ENCODE results near the gene FBXW4. TPM values are rescaled to one million over a fixed set of nuclear protein-coding genes. Genes with fewer than 3 reads are reported as not detected.
"Not testable (repeated sequence)": the region's sequence is repeated elsewhere in the genome, so short reads cannot be mapped to it uniquely, and the experiment has no call there.

The FBXW4 gene
- total RNA-seq, 4 donors from 2014 or later = 57.0 to 84.8 (median 65.2) TPM

GRCh38 chr10:101602761-101603398 is 92.1 kb downstream of the FBXW4 start:
- peaks cover 0 to 53% (median 0%) of the 10 kb centered on the region in 3 donors for H3K36me3 ChIP-seq
- DNase-seq (ENCODE audit: low spot score in 2 of 2) = peak; percentile 48 to 61
- TF ChIP-seq CTCF (IDR thresholded peaks at IDR 0.05) (peak; percentile 70 to 83 (median 78)), EP300 (IDR thresholded peaks at IDR 0.05) (no peak), POLR2A (IDR thresholded peaks at IDR 0.05) (no peak)
- H3K27me3 ChIP-seq = no peaks in the 10 kb centered on the region
- 49 to 51% methylated on average over 6 of the region's 6 CpGs for WGBS, 2 donors
- no peak overlapping the region for H3K4me3 ChIP-seq
- no peaks in the 10 kb centered on the region for H3K9me3 ChIP-seq
- peaks cover 0 to 3% (median 0%) of the 10 kb centered on the region in 4 donors for H3K4me1 ChIP-seq
- no peak overlapping the region for H3K27ac ChIP-seq

GRCh38 chr10:101601541-101601940 is 93.4 kb downstream of the FBXW4 start:
- H3K4me3 ChIP-seq = no peak overlapping the region
- no peak for TF ChIP-seq POLR2A (IDR thresholded peaks at IDR 0.05)
- no peak for TF ChIP-seq CTCF (IDR thresholded peaks at IDR 0.05)
- TF ChIP-seq EP300 (IDR thresholded peaks at IDR 0.05) = no peak
- H3K4me1 ChIP-seq = peaks cover 0 to 3% (median 0%) of the 10 kb centered on the region in 4 donors
- peaks cover 0 to 40% (median 0%) of the 10 kb centered on the region in 3 donors for H3K36me3 ChIP-seq
- H3K9me3 ChIP-seq = no peaks in the 10 kb centered on the region
- DNase-seq (ENCODE audit: low spot score in 2 of 2) = no peak
- H3K27ac ChIP-seq = no peak overlapping the region
- no peaks in the 10 kb centered on the region for H3K27me3 ChIP-seq
- WGBS, 2 donors = 79 to 88% methylated on average over 1 of the region's 1 CpG

GRCh38 chr10:101597091-101597900 is 97.7 kb downstream of the FBXW4 start:
- Histone ChIP-seq H3K27ac (no peak overlapping the region), H3K4me1 (peaks cover 0 to 7% (median 2%) of the 10 kb centered on the region in 4 donors), H3K9me3 (no peaks in the 10 kb centered on the region), H3K27me3 (no peaks in the 10 kb centered on the region), H3K4me3 (no peak overlapping the region), H3K36me3 (peaks cover 0 to 9% (median 0%) of the 10 kb centered on the region in 3 donors)
- no peak for DNase-seq (ENCODE audit: low spot score in 2 of 2)
- 71 to 73% methylated on average over 14 of the region's 14 CpGs for WGBS, 2 donors
- no peak for TF ChIP-seq CTCF (IDR thresholded peaks at IDR 0.05)
- no peak for TF ChIP-seq POLR2A (IDR thresholded peaks at IDR 0.05)
- no peak for TF ChIP-seq EP300 (IDR thresholded peaks at IDR 0.05)

- peaks cover 0 to 2% (median 0%) of the 10 kb centered on the region in 3 donors for H3K36me3 ChIP-seq
These were observed 99.2 kb downstream of the FBXW4 start for GRCh38 chr10:101595591-101596433.

GRCh38 chr10:101593331-101593730 is 101.6 kb downstream of the FBXW4 start:
- not testable (repeated sequence) for H3K27me3 ChIP-seq; DNase-seq (ENCODE audit: low spot score in 2 of 2); H3K9me3 ChIP-seq; H3K27ac ChIP-seq; H3K36me3 ChIP-seq; H3K4me3 ChIP-seq
- peaks cover 0 to 20% (median 7%) of the 10 kb centered on the region in 4 donors for H3K4me1 ChIP-seq
- 67 to 71% methylated on average over 2 of the region's 2 CpGs for WGBS, 2 donors

More at GRCh38 chr10:101595591-101596433, 99.2 kb downstream of the FBXW4 start:
- TF ChIP-seq CTCF (IDR thresholded peaks at IDR 0.05) = no peak
- no peak for TF ChIP-seq POLR2A (IDR thresholded peaks at IDR 0.05)
- TF ChIP-seq EP300 (IDR thresholded peaks at IDR 0.05) = no peak
- H3K27me3 ChIP-seq = no peaks in the 10 kb centered on the region
- H3K9me3 ChIP-seq = no peaks in the 10 kb centered on the region
- 60 to 63% methylated on average over 13 of the region's 13 CpGs for WGBS, 2 donors
- H3K4me1 ChIP-seq = peaks cover 0 to 6% (median 2%) of the 10 kb centered on the region in 4 donors
- H3K4me3 ChIP-seq = no peak overlapping the region
- no peak for DNase-seq (ENCODE audit: low spot score in 2 of 2)
- no peak overlapping the region for H3K27ac ChIP-seq
